AG09319 (cell line): Measurements from ENCODE around the gene UBE2E3.
"Not testable (repeated sequence)": the region's sequence is repeated elsewhere in the genome, so short reads cannot be mapped to it uniquely, and the experiment has no call there.

Source experiments
- DNase-seq: peaks from one replicate; pipeline ENCODE4 v3.0.0-alpha.2; 2010; ENCODE audit warnings: low read depth; ENCODE audit errors: extremely low read depth
- CTCF ChIP-seq: IDR thresholded peaks from 2 replicates; pipeline ENCODE4 v1.5.1; 2011; ENCODE audit warnings: low read depth, mild to moderate bottlenecking, inconsistent platforms, low read length, moderate library complexity

UBE2E3 gene

GRCh38 chr2:180980106-180980942, at the start of gene UBE2E3:
TSS of gene UBE2E3 (plus strand) at chr2:180980605. CDS start at chr2:180982043, 1,438 bp downstream.
- DNase-seq, result peak; percentile 60
- TF ChIP-seq CTCF, result peak; percentile 67

GRCh38 chr2:180931841-180932240, 48.6 kb upstream of the UBE2E3 start:
- no peak for DNase-seq
- TF ChIP-seq CTCF, result no peak

- no peak for TF ChIP-seq CTCF
Observed at GRCh38 chr2:180933332-180933731, 47.1 kb upstream of the UBE2E3 start.

GRCh38 chr2:180934911-180935310, 45.5 kb upstream of the UBE2E3 start:
- no peak for DNase-seq
- TF ChIP-seq CTCF, result no peak

More at GRCh38 chr2:180933332-180933731, 47.1 kb upstream of the UBE2E3 start:
- no peak for DNase-seq

DNA sequence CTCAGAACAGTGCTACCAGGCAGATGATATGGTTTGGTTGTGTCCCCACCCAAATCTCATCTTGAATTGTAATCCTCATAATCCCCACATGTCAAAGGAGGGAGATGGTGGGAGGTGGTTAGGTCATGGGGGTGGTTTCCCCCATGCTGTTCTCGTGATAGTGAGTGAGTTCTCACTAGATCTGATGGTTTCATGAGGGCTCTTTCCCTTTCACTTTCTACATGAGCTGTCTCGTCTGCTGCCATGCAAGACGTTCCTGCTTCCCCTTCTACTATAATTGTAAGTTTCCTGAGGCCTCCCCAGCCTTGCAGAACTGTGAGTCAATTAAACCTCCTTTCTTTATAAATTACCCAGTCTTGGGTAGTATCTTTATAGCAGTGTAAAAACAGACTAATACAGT, 42.9 kb upstream of the UBE2E3 start:
- not testable (repeated sequence) for DNase-seq

- no peak for DNase-seq
- no peak for TF ChIP-seq CTCF
Observed at GRCh38 chr2:180938451-180938850, 42.0 kb upstream of the UBE2E3 start.

- no peak for TF ChIP-seq CTCF
- DNase-seq, result no peak
Observed at GRCh38 chr2:180943275-180943674, 37.1 kb upstream of the UBE2E3 start.

- DNase-seq, result no peak
- TF ChIP-seq CTCF, result no peak
Observed at GRCh38 chr2:180944372-180944771, 36.0 kb upstream of the UBE2E3 start.
